AG10803 (cell line): ENCODE results near the gene BCAS3.

Experiments
- DNase-seq: peaks from one replicate; pipeline ENCODE4 v3.0.0; 2010; ENCODE audit warnings: low read depth
- H3K4me3 ChIP-seq: 2 replicates; pipeline ENCODE4 v1.5.1; 2011; ENCODE audit warnings: mild to moderate bottlenecking, low read length, control low read depth
- CTCF ChIP-seq: conservative IDR thresholded peaks from 2 replicates; pipeline ENCODE4 v1.5.1; 2011; ENCODE audit warnings: mild to moderate bottlenecking, low read length, control low read depth, inconsistent platforms

Gene BCAS3

GRCh38 chr17:61368832-61369450 is 691.3 kb downstream of the BCAS3 start:
- no peak for DNase-seq
- no peak overlapping the region for H3K4me3 ChIP-seq
- no peak for TF ChIP-seq CTCF

DNA sequence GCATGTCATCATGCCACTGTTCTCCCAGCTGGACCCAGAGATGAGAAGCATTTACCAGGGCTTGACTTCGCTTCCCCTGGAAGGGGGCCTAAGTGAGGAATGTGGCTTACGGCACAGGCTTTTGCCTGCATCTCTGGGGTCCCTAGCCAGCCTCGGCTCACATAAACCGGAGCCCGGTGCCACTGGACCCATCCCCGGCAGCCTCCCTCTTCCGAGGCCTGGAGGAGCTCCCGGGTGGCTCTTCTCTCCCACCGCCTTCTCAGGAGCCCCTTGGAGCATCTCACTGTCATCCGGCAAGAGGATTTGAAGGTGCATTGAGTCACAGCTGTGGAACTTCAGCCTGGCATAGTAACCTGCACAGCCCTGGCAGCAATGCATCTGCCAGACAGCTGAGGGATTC is 692.1 kb downstream of the BCAS3 start:
- no peak for TF ChIP-seq CTCF
- DNase-seq = no peak
- H3K4me3 ChIP-seq = no peak overlapping the region

DNA sequence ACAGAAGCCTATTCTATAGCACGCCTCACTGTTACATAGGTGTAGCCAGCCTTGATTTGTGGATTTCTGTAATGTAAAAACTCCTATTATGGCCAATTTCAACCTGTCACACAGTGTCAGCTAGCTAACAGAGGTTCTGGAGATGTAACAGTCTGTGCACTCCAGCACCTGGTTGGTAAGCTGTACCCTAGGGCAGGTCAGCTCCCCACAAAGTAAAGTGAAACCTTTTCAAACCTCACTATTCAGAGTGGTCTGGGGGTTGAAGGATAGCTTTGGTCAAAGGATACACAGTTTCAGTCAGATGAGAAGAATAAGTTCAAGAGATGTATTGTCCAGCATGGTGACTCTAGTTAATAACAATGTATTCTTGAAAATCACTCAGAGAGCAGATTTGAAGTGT is 693.5 kb downstream of the BCAS3 start:
- no peak for DNase-seq
- no peak overlapping the region for H3K4me3 ChIP-seq
- TF ChIP-seq CTCF = no peak

- H3K4me3 ChIP-seq = no peak overlapping the region
- no peak for TF ChIP-seq CTCF
- no peak for DNase-seq
Observed at GRCh38 chr17:61371606-61372005, 694.0 kb downstream of the BCAS3 start.

- no peak overlapping the region for H3K4me3 ChIP-seq
- no peak for TF ChIP-seq CTCF
- no peak for DNase-seq
Observed at GRCh38 chr17:61372436-61372835, 694.8 kb downstream of the BCAS3 start.

DNA sequence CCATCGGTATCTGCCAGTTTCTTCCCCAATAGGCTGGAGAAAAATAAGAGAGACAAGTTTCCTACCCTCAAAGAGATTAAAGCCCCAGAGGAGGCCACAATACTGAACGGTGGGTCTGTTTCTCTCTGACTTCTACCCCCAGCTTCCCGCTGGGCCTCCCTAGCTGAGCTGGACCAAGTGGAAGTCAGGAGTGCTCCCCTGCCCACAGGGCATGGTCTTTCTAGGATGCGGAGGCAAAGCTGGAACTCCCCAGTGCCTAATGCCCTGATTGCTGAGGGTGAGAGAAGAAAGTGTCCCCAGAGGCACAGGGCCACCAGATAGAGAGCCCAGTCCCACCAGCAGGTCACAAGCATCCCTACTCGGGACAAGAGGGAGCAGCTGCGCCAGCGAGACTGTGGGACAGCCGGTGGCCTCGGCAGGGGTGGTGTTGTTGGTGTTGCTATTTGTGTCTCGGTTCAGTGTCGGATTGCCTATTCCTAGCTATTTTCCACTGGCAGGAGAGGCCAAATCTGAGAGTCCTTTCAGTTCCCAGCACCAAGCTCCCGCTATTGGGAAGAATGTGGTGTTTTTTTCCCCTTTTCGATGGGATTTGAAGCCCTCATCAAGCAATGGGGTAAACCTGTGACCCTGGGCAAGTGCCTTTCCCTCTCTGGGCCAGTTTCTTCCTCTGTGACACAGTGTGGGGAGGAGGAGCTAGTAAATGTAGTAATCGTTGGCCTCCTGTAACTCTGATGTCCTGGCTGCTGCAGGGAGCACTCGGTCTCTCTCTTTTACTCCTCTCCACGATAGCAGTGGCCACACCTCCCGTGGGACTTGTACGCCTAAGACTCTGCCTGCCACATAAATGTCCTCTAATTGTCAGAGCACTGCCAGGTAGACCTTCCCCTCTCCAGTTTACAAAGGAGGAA is 699.5 kb downstream of the BCAS3 start:
- no peak for TF ChIP-seq CTCF
- DNase-seq = no peak

More for the DNA sequence above, 699.5 kb downstream of the BCAS3 start:
- no peak overlapping the region for H3K4me3 ChIP-seq
